GM19099 (cell line): ENCODE results near the gene PMM2.

Source experiments
- POLR2A ChIP-seq: IDR thresholded peaks from 3 replicates; pipeline ENCODE4 v1.6.1; 2011; ENCODE audit warnings: low read depth; ENCODE audit not compliant: insufficient read length; ENCODE audit errors: extremely low read depth

PMM2 gene

DNA sequence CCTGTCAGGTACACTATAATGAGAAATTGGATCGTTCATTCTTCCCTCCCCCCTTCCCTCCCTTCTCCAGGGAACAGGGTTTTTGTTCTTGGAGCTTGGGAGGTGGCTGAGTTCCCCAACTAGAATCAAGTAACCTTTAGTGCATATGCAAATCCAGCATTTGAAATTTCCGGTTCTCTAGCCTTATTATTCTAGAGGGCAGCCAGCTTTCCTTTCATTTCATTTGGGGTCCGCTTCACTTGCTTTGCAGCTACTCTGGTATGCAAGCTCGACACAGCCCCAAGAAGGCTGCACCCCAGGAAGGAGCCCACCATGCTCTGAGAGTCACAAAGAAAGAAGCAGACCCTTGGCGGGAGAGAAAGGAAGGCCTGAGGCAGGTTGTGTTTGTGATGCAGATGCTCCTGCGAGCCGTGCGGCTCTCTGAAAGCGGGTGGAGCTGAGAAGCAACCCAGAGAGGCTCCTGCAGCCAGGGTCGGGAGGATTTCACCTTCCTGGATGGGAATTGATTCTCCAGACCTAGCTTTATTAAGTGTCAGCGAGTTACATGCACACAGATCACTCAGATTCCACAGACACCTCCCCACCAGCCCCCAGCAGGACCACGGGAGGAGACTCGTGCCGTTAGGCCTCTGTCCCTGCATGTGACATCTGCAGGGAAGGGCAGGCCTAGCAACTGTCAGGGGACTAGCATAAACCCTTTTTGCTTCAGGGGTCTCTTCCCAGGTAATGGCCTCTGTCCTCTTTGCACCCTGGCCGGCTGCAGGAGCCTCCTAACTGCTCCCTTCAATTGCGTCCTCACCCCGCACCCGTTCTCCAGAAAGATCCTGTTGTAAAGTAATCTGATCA is 34.5 kb downstream of the PMM2 start:
- TF ChIP-seq POLR2A = no peak

GRCh38 chr16:8832717-8833105 is 35.1 kb downstream of the PMM2 start:
- TF ChIP-seq POLR2A = no peak

DNA sequence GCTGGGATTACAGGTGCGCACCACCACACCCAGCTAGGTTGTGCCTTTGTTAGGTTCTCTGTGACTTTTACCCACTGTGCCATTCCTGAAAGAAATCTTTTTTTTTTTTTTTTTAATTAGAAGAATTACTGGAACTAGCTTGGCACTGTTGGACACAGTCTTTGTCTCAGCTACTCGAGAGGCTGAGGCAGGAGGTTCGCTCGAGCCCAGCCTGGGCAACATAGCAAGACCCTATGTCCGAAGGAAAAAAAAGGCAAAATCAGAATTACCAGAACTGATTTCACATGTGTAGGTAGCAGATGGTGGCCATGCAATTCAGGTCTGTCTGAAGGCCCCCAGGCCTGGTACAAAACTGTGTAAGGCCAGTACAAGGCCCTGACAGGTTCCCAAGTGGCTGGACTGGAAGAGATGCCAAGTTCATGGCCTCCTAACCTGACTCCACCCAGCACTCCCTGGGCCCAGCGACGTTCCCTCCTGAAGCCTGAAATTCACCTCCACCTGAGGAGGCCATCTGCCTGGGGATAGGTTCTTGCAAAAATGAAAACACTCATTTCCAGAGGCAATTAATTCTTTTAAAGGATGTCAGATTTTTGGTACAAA is 48.2 kb downstream of the PMM2 start:
- TF ChIP-seq POLR2A = no peak

DNA sequence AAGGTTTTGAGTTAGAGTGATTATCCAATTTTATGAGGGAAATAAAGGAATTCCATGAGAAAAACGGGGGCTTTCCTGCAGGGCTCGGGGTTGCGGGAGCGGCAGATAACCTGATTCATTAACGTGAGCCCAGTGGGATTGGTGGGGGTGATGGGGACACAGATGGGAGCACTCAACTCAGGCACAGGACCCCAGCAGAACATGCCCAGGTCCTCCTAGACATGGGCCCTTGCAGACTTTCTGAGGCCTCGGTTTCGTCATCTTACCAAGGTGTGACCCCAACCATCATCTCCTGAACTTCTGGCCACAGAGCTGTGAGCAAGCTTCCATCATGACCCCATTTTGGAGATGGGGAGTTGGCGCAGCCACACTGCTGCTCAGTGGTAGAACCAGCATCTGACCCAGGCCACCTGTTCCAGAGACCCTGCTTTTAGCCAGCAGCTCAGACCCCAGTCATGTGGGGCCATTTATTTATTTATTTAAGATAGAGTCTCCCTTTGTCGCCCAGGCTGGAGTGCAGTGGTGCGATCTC is 48.8 kb downstream of the PMM2 start:
- no peak for TF ChIP-seq POLR2A

- no peak for TF ChIP-seq POLR2A
Measured at GRCh38 chr16:8847145-8847544, 49.5 kb downstream of the PMM2 start.

GRCh38 chr16:8847623-8848022 is 50.0 kb downstream of the PMM2 start:
- no peak for TF ChIP-seq POLR2A

DNA sequence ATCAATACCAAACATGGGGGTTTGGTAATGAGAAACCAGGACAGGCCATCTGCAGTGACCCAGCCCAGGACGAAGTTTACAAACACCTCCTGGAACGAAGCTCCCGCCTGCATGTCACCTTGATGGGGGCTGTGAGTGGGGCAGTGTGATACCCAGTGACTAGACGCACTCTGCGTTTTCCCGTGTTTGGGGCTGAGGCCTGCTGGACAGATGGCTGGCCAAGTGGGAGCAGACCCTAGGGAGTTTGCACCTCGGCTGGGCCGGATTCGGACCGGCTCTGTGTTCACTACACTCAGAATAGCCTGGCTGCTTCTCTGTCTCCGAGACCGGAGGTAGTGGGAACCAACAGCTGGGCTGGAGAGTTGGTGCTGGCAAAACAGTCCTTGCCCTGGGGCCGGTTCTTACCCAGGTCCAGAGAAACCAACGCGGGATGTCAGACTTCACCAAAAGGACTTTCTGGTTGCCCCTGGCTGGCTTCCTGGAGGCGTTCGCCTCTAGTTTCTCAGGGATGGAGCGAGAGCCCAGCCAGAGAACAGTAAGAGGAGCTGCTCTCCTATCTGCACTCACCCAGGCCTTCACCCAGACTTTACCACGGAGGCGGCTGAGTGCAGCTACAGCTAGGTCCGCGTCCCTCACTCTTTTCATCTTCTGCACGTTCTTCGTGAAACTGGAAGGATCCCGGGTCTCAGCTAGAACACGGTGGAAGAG is 50.7 kb downstream of the PMM2 start:
- TF ChIP-seq POLR2A = no peak

GRCh38 chr16:8848939-8849391 is 51.3 kb downstream of the PMM2 start:
- TF ChIP-seq POLR2A = no peak

- TF ChIP-seq POLR2A = no peak
Measured at GRCh38 chr16:8849411-8850011, 51.9 kb downstream of the PMM2 start.

- TF ChIP-seq POLR2A = no peak
Measured at GRCh38 chr16:8850279-8850885, 52.7 kb downstream of the PMM2 start.

GRCh38 chr16:8851761-8852403 is 54.2 kb downstream of the PMM2 start:
- no peak for TF ChIP-seq POLR2A

GRCh38 chr16:8852534-8852933 is 54.9 kb downstream of the PMM2 start:
- TF ChIP-seq POLR2A = no peak

DNA sequence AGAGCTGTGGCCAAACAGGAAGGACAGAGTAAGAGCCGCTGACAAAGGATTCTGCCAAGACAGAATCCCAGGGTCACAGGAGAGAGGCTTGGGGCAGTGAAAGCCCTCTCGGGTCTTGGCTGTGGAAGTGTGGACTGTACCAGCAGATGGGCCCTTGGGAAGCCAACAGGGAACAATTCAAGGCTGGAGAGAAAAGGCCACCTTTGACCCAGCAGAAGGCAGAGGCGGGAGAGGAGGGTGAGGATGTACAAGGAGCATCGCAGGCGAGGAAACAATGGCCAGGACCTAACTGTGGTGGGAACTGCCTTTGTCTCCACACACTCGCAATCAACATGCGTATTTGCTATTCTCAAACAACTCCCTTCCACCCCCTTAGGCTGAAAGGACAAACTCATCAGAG is 55.5 kb downstream of the PMM2 start:
- TF ChIP-seq POLR2A = no peak

GRCh38 chr16:8853611-8854010 is 56.0 kb downstream of the PMM2 start:
- TF ChIP-seq POLR2A = no peak
